ENCODE measurements around the gene IL17REL. TPM values are rescaled to one million over a fixed set of nuclear protein-coding genes. Genes with fewer than 3 reads are reported as not detected.
A peak's percentile ranks its signal among the peaks of the same experiment; 100 is the strongest.

Gene IL17REL
- polyA plus RNA-seq (2012; ENCODE audit: insufficient read depth, insufficient read length, low read depth) = not detected

DNA sequence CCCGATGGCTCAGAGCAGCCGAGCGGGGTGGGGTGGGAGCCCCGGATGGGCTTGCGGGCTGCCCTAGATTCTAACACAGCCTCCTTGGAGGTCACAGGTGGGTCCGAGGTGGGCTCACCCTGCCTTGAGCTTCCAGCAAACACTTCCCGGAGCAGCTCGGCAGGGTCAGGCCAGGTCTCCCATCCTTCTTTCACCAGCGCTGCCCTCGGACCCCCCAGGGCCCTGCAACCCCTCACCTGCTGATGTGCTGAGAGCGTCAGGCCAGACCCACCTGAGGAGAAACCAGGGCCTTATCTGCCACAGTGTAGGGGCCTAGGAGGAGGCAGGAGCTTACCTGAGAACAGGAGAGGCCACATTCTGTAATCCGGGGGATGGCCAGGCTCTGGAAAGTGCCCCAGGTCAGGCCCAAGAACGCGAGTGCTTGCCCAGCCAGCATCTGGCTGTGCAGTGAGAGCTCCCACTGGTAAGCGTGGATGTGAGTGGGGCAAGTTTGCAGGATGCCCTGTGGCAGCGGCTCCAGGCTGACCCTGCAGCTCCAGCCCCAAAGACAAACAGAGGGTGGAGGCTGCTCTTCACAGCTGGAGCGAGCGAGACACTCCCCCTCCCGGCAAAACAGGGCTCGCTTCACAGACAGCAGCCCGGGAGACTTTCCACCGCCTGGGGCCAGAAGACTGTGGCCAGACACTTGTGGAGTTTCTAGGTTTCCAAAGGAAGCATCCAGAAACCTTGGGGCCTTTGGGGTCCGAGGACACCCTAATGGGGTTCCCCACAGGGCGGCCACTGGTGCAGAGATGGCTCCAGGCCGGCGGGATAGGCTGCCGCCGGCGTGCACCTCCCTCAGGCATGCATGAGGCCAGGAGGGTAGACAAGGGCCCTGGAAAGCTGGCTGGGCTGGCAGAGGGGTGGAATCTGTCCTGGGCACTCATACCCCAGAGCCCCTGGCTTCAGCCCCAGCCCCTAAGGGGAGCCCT, at the start of gene IL17REL:
Gene IL17REL, minus strand, starts transcription at position 555 of the 971 bp plus-strand sequence. Its CDS starts 119 bp downstream, at position 436.
- peak; percentile 17 for DNase-seq
- H3K27me3 ChIP-seq = peaks cover 21% of the 10 kb centered on the region
- TF ChIP-seq CTCF (IDR thresholded peaks at IDR 0.05; ENCODE audit: low read depth, low read length) = no peak

GRCh38 chr22:50061824-50062355, 49.3 kb upstream of the IL17REL start:
- H3K4me1 ChIP-seq = no peaks in the 10 kb centered on the region
- no peak for DNase-seq

More for the DNA sequence above, at the start of gene IL17REL:
- H3K9me3 ChIP-seq = no peaks in the 10 kb centered on the region
- H3K4me3 ChIP-seq (ENCODE audit: low read depth, low read length) = no peak within 1 kb of the TSS
- no peaks in the 10 kb centered on the region for H3K4me1 ChIP-seq
- H3K36me3 ChIP-seq = no peaks in the 10 kb centered on the region

DNA sequence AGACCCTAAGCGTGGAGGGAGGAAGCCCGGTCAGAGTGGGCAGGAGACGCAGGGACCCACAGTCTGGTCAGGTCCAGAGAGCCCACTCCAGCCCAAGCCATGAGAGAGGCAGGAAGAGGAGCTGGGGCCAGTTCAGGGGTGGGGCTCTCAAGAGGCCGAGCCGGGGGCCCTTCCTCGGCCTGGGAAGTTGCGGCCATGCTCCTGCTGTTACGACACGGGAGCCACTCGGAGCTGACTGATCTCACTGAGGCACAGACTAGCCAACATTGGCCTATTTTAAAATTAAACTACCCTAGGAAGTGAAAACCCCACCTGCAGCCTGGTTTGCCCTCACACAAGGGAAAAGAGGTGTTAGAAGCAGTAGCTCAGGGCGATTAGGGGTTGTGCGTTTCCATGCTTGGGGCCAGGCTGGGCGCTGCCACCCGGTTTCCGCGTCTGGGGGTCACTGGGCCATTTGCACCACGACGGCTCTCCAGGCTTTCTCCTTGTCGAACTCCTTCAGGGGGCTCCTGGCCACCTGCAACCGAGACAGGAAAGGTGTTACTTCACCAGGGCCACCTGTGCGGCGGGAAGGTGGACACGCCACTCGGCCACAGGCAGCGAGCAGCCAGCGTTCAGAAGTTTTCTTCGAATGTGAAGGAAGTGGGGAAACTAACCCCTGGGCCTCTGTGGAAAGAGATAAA, 48.7 kb upstream of the IL17REL start:
- Histone ChIP-seq H3K27me3 (peaks cover 5% of the 10 kb centered on the region; the same call in 1 of the 2 replicates), H3K9me3 (no peaks in the 10 kb centered on the region), H3K36me3 (no peaks in the 10 kb centered on the region), H3K4me3 (ENCODE audit: low read depth, low read length) (no peak overlapping the region), H3K4me1 (no peaks in the 10 kb centered on the region)
- TF ChIP-seq CTCF (IDR thresholded peaks at IDR 0.05; ENCODE audit: low read depth, low read length) = no peak
- no peak for DNase-seq

More at GRCh38 chr22:50061824-50062355, 49.3 kb upstream of the IL17REL start:
- H3K27me3 ChIP-seq = peaks cover 5% of the 10 kb centered on the region; the same call in 1 of the 2 replicates
- no peak overlapping the region for H3K4me3 ChIP-seq (ENCODE audit: low read depth, low read length)
- no peaks in the 10 kb centered on the region for H3K9me3 ChIP-seq
- TF ChIP-seq CTCF (IDR thresholded peaks at IDR 0.05; ENCODE audit: low read depth, low read length) = no peak
- no peaks in the 10 kb centered on the region for H3K36me3 ChIP-seq

DNA sequence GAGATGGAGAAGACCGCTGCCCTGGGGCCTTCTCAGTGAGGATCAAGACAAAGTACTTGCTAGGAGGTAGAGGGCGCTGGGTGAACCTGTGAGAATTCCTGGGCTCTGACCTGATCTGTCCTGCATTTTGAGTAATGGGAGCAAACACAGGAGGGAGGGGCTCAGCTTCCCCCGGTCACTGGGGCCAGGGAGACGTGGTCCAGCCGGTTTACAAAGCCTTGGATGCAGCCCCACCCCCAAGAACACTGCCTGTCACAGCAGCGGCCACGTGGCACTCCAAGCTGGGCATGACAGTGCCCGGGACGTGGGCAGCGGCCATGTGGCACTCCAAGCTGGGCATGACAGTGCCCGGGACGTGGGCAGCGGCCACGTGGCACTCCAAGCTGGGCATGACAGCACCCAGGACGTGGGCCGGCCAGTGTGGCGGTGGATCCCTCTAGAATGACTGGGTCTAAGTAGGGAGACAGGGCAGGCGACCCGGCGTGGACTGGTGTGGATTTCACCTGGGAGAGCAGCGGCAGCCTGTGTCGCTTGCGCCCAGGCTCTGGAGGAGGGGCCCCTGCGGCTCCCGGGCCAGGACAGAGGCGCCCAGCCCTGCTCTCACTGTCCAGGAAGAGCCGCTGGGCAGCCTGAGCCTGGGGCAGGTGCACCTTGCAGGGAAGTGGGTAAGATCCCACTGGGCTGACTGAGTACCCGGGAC, 48.0 kb upstream of the IL17REL start:
- TF ChIP-seq CTCF (IDR thresholded peaks at IDR 0.05; ENCODE audit: low read depth, low read length) = no peak
- Histone ChIP-seq H3K36me3 (no peaks in the 10 kb centered on the region), H3K4me1 (no peaks in the 10 kb centered on the region), H3K27me3 (peaks cover 5% of the 10 kb centered on the region; the same call in 1 of the 2 replicates), H3K4me3 (ENCODE audit: low read depth, low read length) (no peak overlapping the region), H3K9me3 (no peaks in the 10 kb centered on the region)
- DNase-seq = no peak

DNA sequence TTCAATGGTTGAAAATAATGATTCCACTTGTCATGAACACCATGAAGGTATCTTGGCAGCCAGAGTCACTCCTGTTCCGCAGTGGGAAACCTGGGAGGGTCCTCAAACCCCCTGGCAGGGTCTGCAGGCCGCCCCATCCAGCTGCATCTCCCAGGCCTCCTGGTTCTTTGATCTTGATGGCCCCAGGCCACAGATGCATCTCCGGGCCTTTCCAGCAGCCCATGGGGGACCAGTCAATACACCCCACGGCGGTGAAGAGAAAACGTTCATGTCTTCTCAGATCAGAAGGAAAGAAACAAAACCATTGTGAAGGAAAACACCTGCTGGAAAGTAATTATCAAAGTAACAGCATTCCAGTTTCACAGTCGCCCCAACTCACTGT, 47.3 kb upstream of the IL17REL start:
- TF ChIP-seq CTCF (IDR thresholded peaks at IDR 0.05; ENCODE audit: low read depth, low read length) = no peak
- DNase-seq = no peak
- no peak overlapping the region for H3K4me3 ChIP-seq (ENCODE audit: low read depth, low read length)
- no peaks in the 10 kb centered on the region for H3K36me3 ChIP-seq
- H3K9me3 ChIP-seq = no peaks in the 10 kb centered on the region
- H3K27me3 ChIP-seq = peaks cover 5% of the 10 kb centered on the region; the same call in 1 of the 2 replicates
- H3K4me1 ChIP-seq = no peaks in the 10 kb centered on the region
